HepG2 (cell line): ENCODE measurements around the gene MXRA7. TPM values are rescaled to one million over a fixed set of nuclear protein-coding genes. Genes with fewer than 3 reads are reported as not detected.

Experiments used
- ATF7 ChIP-seq, 2 experiments: fragments of 450-650 bp in 1 of 2; sonication (generic) in 1 of 2; formaldehyde crosslinking in 1 of 2; IDR thresholded peaks; 2 replicates each; pipeline versions ENCODE4 v1.4.0 to v1.6.1; 2016 to 2020; ENCODE audit warnings: antibody characterized with exemption in 1 of 2, mild to moderate bottlenecking in 1 of 2, missing genetic modification reagents in 1 of 2
- CEBPB ChIP-seq: IDR thresholded peaks from 2 replicates; pipeline ENCODE4 v1.6.1; 2011; ENCODE audit warnings: low read depth, low read length, improper control_type of control experiment, borderline replicate concordance
- ETS1 ChIP-seq: sonication (generic); formaldehyde crosslinking; IDR thresholded peaks from 2 replicates; pipeline ENCODE4 v1.4.0; 2020; ENCODE audit warnings: missing genetic modification reagents
- MNT ChIP-seq: fragments of 450-650 bp; IDR thresholded peaks from 2 replicates; pipeline ENCODE4 v1.6.1; 2016
- POGZ ChIP-seq: sonication (generic); formaldehyde crosslinking; IDR thresholded peaks from 2 replicates; pipeline ENCODE4 v1.4.0; 2020; ENCODE audit warnings: mild to moderate bottlenecking, missing genetic modification reagents
- SAP130 ChIP-seq: IDR thresholded peaks from 2 replicates; pipeline ENCODE4 v1.6.1; 2016; ENCODE audit warnings: low read depth
- SOX13 ChIP-seq, 3 experiments: fragments of 450-650 bp in 1 of 3; sonication (generic) in 1 of 3; formaldehyde crosslinking in 1 of 3; IDR thresholded peaks in 2 of 3; conservative IDR thresholded peaks in 1 of 3; 2 replicates each; pipeline versions ENCODE4 v1.5.0 to v1.6.1; 2016 to 2020; ENCODE audit warnings: antibody characterized with exemption in 1 of 3, mild to moderate bottlenecking in 1 of 3, missing compliant biosample characterization in 1 of 3, missing genetic modification reagents in 1 of 3, moderate library complexity in 1 of 3
- TEAD3 ChIP-seq: optimal IDR thresholded peaks from 2 replicates; pipeline ENCODE3; 2016; ENCODE audit warnings: borderline replicate concordance
- XRCC5 ChIP-seq: fragments of 200-400 bp; formaldehyde crosslinking; optimal IDR thresholded peaks from 2 replicates; pipeline ENCODE3; 2017; ENCODE audit warnings: mild to moderate bottlenecking, low read length
- ZBED4 ChIP-seq: sonication (generic); formaldehyde crosslinking; IDR thresholded peaks from 2 replicates; pipeline ENCODE4 v1.4.0; 2020; ENCODE audit warnings: missing genetic modification reagents, borderline replicate concordance
- ZFP82 ChIP-seq: sonication (generic); formaldehyde crosslinking; IDR thresholded peaks from 2 replicates; pipeline ENCODE4 v1.5.1; 2020; ENCODE audit warnings: mild to moderate bottlenecking, missing genetic modification reagents, borderline replicate concordance
- ZFYVE20 ChIP-seq: sonication (generic); formaldehyde crosslinking; IDR thresholded peaks from 2 replicates; pipeline ENCODE4 v1.8.0; 2023; ENCODE audit warnings: low read depth, mild to moderate bottlenecking, moderate library complexity, missing genetic modification reagents, borderline replicate concordance
- ZHX2 ChIP-seq, 2 experiments: sonication (generic) in 1 of 2; formaldehyde crosslinking in 1 of 2; IDR thresholded peaks; 2 replicates each; pipeline versions ENCODE4 v1.6.1 to v1.9.0; 2014 to 2022; ENCODE audit warnings: antibody characterized with exemption in 1 of 2, borderline replicate concordance in 1 of 2, inconsistent platforms in 1 of 2, low read depth in 1 of 2, missing genetic modification reagents in 1 of 2
- ZNF639 ChIP-seq: conservative IDR thresholded peaks from 2 replicates; pipeline ENCODE4 v1.6.1; 2018; ENCODE audit warnings: missing genetic modification reagents
- polyA plus RNA-seq, 8 experiments: library from polyadenylated mRNA; depleted of rRNA in 3 of 8; stranded (reverse) in 7 of 8; unstranded in 1 of 8; fragments of >200 nt; fragmentation: Illumina TruSeq in 4 of 8; extraction: Trizol in 4 of 8; gene quantifications; 2 replicates each; pipeline versions ENCODE4 v1.2.1 to v1.2.3, GENCODE V29; 2011 to 2016; ENCODE audit warnings: low read depth in 4 of 8, missing spikeins in 1 of 8, mixed read lengths in 1 of 8; ENCODE audit not compliant: insufficient read depth in 1 of 8
- total RNA-seq, 5 experiments: library from RNA; depleted of rRNA; stranded (reverse); fragments of >200 nt; fragmentation: Illumina TruSeq; extraction: Trizol; gene quantifications; 2 replicates each; pipeline ENCODE4 v1.2.3, GENCODE V29; 2016; ENCODE audit warnings: low read depth in 1 of 5

MXRA7 gene
- total and polyA plus RNA-seq, 2 of the 13 experiments (the other 11 are each of a cell fraction or from before 2014, with no cell fraction given): 44.8 to 112 TPM

GRCh38 chr17:76679239-76679638, 31.5 kb downstream of the MXRA7 start (continued):
- peak; percentile 43; the same call in 1 of the 2 replicates for TF ChIP-seq MNT
- TF ChIP-seq ZBED4 (CRISPR knock-in tag): no peak
- TF ChIP-seq ZNF639 (CRISPR knock-in tag): no peak
- no peak for TF ChIP-seq ZFYVE20
- TF ChIP-seq ETS1: no peak
- TF ChIP-seq XRCC5: no peak
- TF ChIP-seq ATF7 (IDR thresholded peaks at IDR 0.05): no peak
- TF ChIP-seq ATF7 (CRISPR knock-in tag; IDR thresholded peaks at IDR 0.05): no peak
- TF ChIP-seq ZFP82 (CRISPR knock-in tag): no peak
- TF ChIP-seq CEBPB: 0 out of 2 replicates have a peak, but pooled peaks have one; percentile 18
- 0 out of 2 replicates have a peak, but pooled peaks have one; percentile 15 for TF ChIP-seq POGZ
- no peak for TF ChIP-seq ZHX2 (IDR thresholded peaks at IDR 0.05; ENCODE audit: low read depth)
- no peak for TF ChIP-seq ZHX2 (CRISPR knock-in tag; IDR thresholded peaks at IDR 0.05; ENCODE audit: borderline replicate concordance)
- TF ChIP-seq TEAD3: peak; percentile 17
- no peak for TF ChIP-seq SOX13 (IDR thresholded peaks at IDR 0.05)
- TF ChIP-seq SOX13 (CRISPR knock-in tag; conservative IDR thresholded peaks at IDR 0.05 in 1 of 2, IDR thresholded peaks at IDR 0.05 in 1 of 2): peak in 1 of 2 experiments; percentile 70; a peak in 2 of 4 replicates
- TF ChIP-seq SAP130 (CRISPR knock-in tag): peak; percentile 43
